SU-DHL-6 (cell line): ENCODE results near the gene GRAMD4.

ENCODE experiments used
- H2AFZ ChIP-seq: fragments of 200-600 bp; sonication (generic); 2 replicates; pipeline ENCODE4 v1.6.1; 2014; ENCODE audit warnings: low read depth, mild to moderate bottlenecking, moderate library complexity, mixed read lengths, antibody characterized with exemption, low read length; ENCODE audit not compliant: severe bottlenecking
- H3F3A ChIP-seq: fragments of 200-600 bp; shearing (Covaris generic); 2 replicates; pipeline ENCODE4 v1.6.0; 2016; ENCODE audit warnings: antibody characterized with exemption, mild to moderate bottlenecking; ENCODE audit not compliant: insufficient read depth
- H3K27ac ChIP-seq: fragments of 200-600 bp; sonication (generic); 2 replicates; pipeline ENCODE4 v1.5.1; 2016; ENCODE audit warnings: low read depth, mild to moderate bottlenecking, low read length, moderate library complexity, mixed read lengths
- H3K27me3 ChIP-seq: fragments of 200-600 bp; sonication (generic), shearing (Covaris generic); 2 replicates; pipeline ENCODE4 v1.6.0; 2014; ENCODE audit warnings: mild to moderate bottlenecking, low read length
- H3K36me3 ChIP-seq: fragments of 200-600 bp; sonication (generic); 2 replicates; pipeline ENCODE4 v1.6.1; 2014; ENCODE audit warnings: mild to moderate bottlenecking, low read length, mixed read lengths
- H3K4me2 ChIP-seq: fragments of 300-600, 200-600 bp; shearing (Covaris generic), sonication (generic); 2 replicates; pipeline ENCODE4 v1.6.0; 2014; ENCODE audit warnings: low read length, low read depth, mild to moderate bottlenecking; ENCODE audit not compliant: poor library complexity, severe bottlenecking
- H3K4me3 ChIP-seq: fragments of 200-600 bp; sonication (generic); 2 replicates; pipeline ENCODE4 v1.5.1; 2014; ENCODE audit warnings: antibody characterized with exemption, low read length, mild to moderate bottlenecking, mixed read lengths; ENCODE audit not compliant: insufficient read depth, poor library complexity, severe bottlenecking
- H3K79me2 ChIP-seq: fragments of 200-600 bp; sonication (generic); 2 replicates; pipeline ENCODE4 v1.6.1; 2014; ENCODE audit warnings: mild to moderate bottlenecking, low read length, moderate library complexity; ENCODE audit not compliant: insufficient read depth
- H3K9ac ChIP-seq: fragments of 200-600 bp; sonication (generic); 2 replicates; pipeline ENCODE4 v1.7.0; 2014; ENCODE audit warnings: mild to moderate bottlenecking, low read length
- H3K9me2 ChIP-seq: fragments of 200-600 bp; sonication (generic); replicated peaks from 2 replicates; pipeline ENCODE4 v1.6.1; 2014; ENCODE audit warnings: low read length; ENCODE audit not compliant: insufficient read depth
- H3K9me3 ChIP-seq: fragments of 200-600 bp; sonication (generic); 2 replicates; pipeline ENCODE4 v1.6.1; 2014; ENCODE audit warnings: low read length, mixed read lengths; ENCODE audit not compliant: insufficient read depth
- H4K20me1 ChIP-seq: fragments of 200-600 bp; sonication (generic); 2 replicates; pipeline ENCODE4 v1.6.1; 2014; ENCODE audit warnings: low read depth, mild to moderate bottlenecking, antibody characterized with exemption, low read length, moderate library complexity, mixed read lengths
- EZH2phosphoT487 ChIP-seq: fragments of 200-600 bp; sonication (generic), shearing (Covaris generic); conservative IDR thresholded peaks from 2 replicates; pipeline ENCODE4 v1.6.1; 2018; ENCODE audit warnings: mild to moderate bottlenecking, antibody characterized with exemption, low read length, moderate library complexity, mixed read lengths
- TF ChIP-seq, protein P1 (sequence below): fragments of 200-600 bp; sonication (generic); IDR thresholded peaks from one replicate; pipeline ENCODE4 v1.5.1; 2017; ENCODE audit warnings: antibody characterized with exemption, mild to moderate bottlenecking, low read length, moderate library complexity; ENCODE audit not compliant: insufficient read depth, poor library complexity, severe bottlenecking

The GRAMD4 gene

DNA sequence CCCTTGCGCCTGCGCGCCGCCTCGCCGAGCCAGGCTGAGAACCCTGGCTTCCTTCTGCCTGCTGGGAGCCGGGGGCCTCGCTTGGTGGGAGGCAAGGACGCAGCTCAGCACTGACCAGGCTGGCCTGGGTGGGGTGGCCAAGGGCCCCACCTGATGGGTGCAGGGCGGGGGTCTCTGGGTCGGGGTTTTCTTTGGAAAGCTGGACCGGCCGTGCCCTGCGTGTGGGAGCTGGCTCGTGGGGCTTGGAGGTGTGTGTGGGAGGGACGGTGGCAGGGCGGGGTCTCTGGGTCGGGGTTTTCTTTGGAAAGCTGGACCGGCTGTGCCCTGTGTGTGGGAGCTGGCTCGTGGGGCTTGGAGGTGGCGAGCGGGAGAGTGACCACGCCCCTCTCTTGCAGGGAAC lies 6.2 kb downstream of the GRAMD4 start:
- H3K27ac ChIP-seq: no peak overlapping the region
- no peak overlapping the region for H3K4me2 ChIP-seq
- no peak overlapping the region for H3K4me3 ChIP-seq
- no peaks in the 10 kb centered on the region for H3K36me3 ChIP-seq
- H3K9me3 ChIP-seq: no peaks in the 10 kb centered on the region
- no peaks in the 10 kb centered on the region for H3K27me3 ChIP-seq
- no peaks in the 10 kb centered on the region for H3K9me2 ChIP-seq
- no peaks in the 10 kb centered on the region for H4K20me1 ChIP-seq
- H2AFZ ChIP-seq: no peak overlapping the region
- H3F3A ChIP-seq: no peaks in the 10 kb centered on the region
- H3K9ac ChIP-seq: no peak overlapping the region
- TF ChIP-seq, protein P1, sequence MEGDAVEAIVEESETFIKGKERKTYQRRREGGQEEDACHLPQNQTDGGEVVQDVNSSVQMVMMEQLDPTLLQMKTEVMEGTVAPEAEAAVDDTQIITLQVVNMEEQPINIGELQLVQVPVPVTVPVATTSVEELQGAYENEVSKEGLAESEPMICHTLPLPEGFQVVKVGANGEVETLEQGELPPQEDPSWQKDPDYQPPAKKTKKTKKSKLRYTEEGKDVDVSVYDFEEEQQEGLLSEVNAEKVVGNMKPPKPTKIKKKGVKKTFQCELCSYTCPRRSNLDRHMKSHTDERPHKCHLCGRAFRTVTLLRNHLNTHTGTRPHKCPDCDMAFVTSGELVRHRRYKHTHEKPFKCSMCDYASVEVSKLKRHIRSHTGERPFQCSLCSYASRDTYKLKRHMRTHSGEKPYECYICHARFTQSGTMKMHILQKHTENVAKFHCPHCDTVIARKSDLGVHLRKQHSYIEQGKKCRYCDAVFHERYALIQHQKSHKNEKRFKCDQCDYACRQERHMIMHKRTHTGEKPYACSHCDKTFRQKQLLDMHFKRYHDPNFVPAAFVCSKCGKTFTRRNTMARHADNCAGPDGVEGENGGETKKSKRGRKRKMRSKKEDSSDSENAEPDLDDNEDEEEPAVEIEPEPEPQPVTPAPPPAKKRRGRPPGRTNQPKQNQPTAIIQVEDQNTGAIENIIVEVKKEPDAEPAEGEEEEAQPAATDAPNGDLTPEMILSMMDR: no peak
- TF ChIP-seq EZH2phosphoT487: no peak
- no peaks in the 10 kb centered on the region for H3K79me2 ChIP-seq

DNA sequence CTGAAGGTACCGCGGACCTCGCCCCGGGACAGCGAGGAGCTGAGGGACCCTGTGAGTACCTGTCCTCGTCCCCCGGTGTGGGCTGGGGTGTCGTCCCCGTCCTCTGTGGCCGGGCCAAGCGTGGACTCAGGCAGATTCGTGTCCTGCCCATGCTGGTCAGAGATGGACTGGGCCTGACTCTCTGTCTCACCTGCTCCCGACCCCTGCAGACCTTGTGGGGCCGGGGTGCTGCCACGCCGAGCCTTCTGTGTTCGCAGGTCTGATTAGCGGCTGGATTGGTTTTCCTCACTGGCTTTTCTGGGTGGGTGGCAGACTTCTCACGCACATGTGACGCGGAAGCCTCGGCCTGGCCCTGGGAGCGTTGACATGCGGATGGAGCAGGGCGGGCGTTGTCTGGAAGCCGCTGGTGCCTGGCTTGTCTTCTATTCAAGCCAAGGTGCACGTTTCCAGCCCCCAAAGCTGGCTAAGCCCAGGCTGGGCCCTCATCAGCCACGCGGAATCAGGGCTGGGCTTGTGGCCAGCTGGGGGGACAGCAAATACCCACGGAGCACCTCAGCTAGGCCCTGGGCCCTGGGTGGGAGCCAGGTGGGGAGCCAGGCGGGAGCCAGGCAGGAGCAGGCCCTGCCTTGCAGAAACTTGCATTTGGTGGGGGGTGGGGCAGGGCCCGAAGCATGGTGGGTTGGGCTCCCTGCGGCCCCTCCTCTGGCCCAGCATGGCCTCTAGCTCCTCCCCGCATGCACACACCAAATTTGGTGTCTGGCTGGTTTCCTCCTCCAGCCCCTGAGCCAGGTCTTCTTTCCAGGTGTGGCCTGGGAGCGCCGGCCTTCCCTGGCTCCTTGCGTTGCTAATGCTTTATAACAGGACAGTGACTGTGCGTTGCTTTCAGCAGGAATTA lies 7.0 kb downstream of the GRAMD4 start:
- Histone ChIP-seq H3K27ac (no peak overlapping the region), H3F3A (no peaks in the 10 kb centered on the region), H3K9me2 (no peaks in the 10 kb centered on the region), H4K20me1 (no peaks in the 10 kb centered on the region), H3K4me2 (no peak overlapping the region), H3K4me3 (no peak overlapping the region), H3K9me3 (no peaks in the 10 kb centered on the region), H2AFZ (no peak overlapping the region), H3K9ac (no peak overlapping the region), H3K27me3 (no peaks in the 10 kb centered on the region), H3K79me2 (no peaks in the 10 kb centered on the region), H3K36me3 (no peaks in the 10 kb centered on the region)
- TF ChIP-seq EZH2phosphoT487: no peak
- TF ChIP-seq, protein P1: no peak

DNA sequence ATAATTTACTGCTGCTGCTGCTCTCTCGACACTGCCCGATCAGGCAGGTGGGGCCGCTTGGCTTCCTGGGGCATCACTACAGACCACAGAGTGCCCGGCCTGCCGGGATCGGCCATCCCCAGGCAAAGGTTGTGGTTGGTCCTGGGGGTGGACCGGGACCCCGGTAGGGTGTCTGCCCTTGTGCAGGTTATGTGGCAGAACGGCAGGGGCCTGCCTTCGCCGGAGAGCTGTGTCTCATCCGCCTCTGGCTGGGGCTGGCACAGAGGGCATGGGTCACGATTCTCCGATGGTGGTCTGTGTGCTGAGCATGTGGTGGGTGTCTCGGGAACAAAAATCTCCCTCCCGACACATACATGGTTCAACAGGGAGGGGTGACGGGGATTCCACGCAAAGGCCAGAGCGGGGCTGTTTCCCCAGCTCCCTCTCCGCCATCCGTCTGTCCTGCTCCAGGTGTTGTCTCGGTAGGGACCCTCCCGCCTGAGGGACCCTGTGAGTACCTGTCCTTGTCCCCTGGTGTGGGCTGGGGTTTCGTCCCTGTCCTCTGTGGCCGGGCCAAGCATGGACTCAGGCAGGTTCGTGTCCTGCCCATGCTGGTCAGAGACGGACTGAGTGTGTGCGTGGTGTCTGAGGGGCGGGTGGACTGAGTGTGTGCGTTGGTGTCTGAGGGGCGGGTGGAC lies 7.8 kb downstream of the GRAMD4 start:
- no peaks in the 10 kb centered on the region for H3F3A ChIP-seq
- no peaks in the 10 kb centered on the region for H3K27me3 ChIP-seq
- no peak overlapping the region for H3K4me3 ChIP-seq
- H4K20me1 ChIP-seq: no peaks in the 10 kb centered on the region
- no peak overlapping the region for H3K9ac ChIP-seq
- no peak overlapping the region for H2AFZ ChIP-seq
- H3K79me2 ChIP-seq: no peaks in the 10 kb centered on the region
- H3K9me3 ChIP-seq: no peaks in the 10 kb centered on the region
- no peak overlapping the region for H3K4me2 ChIP-seq
- no peak overlapping the region for H3K27ac ChIP-seq
- no peaks in the 10 kb centered on the region for H3K9me2 ChIP-seq
- TF ChIP-seq, protein P1: no peak
- TF ChIP-seq EZH2phosphoT487: no peak
- H3K36me3 ChIP-seq: no peaks in the 10 kb centered on the region
